HFF-Myc (cell line): ENCODE data around the gene GALNT9.
"Not testable (repeated sequence)": the region's sequence is repeated elsewhere in the genome, so short reads cannot be mapped to it uniquely, and the experiment has no call there.

Experiments
- DNase-seq: peaks from one replicate; pipeline ENCODE4 v3.0.0-alpha.2; 2011; ENCODE audit warnings: low read depth; ENCODE audit errors: extremely low read depth
- H3K4me3 ChIP-seq: replicated peaks from 2 replicates; pipeline ENCODE4 v1.5.1; 2011; ENCODE audit warnings: low read depth, mild to moderate bottlenecking, control low read depth, low read length
- CTCF ChIP-seq: IDR thresholded peaks from 2 replicates; pipeline ENCODE4 v1.5.1; 2012; ENCODE audit warnings: mild to moderate bottlenecking, low read depth, low read length, control low read depth; ENCODE audit errors: missing control alignments

The GALNT9 gene

DNA sequence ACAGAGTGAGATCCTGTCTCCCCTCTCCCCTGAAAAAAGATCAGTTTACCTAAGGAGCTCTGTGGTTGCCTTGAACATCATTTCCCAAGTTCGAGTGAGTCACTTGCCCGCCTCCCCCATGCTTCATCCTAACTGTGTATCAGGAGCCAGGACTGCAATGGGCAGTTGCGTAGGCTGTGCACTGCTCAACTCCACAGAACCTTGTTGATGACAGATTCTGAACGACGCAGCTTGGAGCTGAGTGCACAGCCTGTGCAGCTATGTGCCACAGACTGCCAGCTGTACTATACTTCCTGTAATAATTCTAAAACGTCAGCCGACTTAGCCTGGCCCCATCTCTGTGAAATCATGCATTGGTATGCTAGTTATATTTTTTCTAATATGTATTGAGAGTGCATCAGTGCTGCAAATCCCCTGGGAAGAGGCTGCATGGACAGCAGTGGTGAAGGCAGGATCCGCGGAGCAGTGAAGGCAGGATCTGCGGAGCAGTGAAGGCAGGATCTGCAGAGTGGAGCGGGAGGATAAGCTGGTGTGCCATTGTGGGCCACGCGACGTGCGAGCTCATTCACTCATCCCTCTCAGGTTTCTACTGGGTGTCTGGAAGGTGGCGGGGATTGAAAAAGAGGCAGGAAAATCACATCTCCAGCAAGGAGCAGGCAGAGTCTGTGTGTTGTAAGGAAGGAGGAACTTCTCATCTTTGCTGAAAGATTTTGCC is 80.8 kb downstream of the GALNT9 start:
- H3K4me3 ChIP-seq: no peak overlapping the region
- no peak for TF ChIP-seq CTCF
- no peak for DNase-seq

DNA sequence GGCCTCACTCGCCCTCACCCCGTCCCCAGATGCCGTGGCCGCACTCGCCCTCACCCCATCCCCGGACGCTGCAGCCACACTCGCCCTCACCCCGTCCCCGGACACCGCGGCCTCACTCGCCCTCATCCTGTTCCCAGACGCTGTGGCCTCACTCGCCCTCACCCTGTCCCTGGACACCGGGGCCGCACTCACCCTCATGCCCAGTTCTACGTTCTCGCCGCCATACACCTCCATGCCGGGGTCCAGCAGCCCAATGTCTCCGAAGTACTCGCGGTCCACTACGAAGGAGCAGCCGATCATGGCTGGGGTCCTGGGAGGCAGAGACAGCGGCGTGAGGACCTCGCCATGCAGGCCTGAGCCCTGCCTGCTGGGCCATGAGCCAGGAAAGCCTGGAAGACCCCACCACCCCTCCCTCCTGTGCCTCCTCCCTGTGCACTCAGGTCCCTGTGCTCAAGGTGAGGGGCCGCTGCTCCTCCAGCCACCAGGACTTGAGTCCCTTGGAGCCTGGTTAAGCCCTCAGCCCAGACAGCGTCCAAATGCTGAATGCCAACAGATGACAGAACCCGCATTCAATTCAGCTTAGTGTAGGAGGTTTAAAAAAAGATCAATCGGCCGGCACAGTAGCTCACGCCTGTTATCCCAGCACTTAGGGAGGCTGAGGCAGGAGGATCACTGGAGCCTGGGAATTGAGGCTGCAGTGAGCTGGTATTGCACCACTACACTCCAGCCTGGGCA is 81.5 kb downstream of the GALNT9 start:
- no peak for DNase-seq
- no peak for TF ChIP-seq CTCF
- H3K4me3 ChIP-seq: no peak overlapping the region

DNA sequence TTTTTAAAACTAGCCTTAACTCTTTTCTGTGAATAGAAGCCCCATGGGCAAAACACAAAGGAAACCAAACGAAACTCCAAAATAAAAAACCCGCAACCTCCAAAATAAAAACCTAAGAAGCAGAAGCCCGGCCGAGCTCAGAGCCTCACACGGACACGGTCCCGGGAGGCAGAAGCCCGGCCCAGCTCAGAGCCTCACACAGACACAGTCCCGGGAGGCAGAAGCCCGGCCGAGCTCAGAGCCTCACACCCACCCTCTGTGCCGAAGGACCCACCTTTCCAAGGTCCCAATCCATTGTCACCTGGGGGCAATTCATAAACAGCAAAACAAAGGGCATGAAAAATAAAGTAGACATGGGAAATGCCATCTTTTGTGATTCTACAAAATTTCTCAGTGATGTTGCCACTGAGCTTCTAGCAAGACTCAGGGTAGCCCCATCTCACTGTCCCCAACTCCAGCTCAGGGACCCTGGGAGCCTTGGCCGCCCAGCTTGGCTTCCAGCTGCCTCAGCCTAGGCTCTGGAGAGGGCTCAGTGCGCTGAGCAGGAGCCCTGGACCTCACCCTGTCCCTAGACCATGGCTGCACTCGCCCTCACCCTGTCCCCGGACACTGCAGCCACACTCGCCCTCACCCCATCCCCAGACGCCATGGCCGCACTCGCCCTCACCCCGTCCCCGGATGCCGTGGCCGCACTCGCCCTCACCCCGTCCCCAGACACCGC is 82.2 kb downstream of the GALNT9 start:
- H3K4me3 ChIP-seq: no peak overlapping the region
- no peak for TF ChIP-seq CTCF
- DNase-seq: no peak

- no peak for DNase-seq
- no peak overlapping the region for H3K4me3 ChIP-seq
- TF ChIP-seq CTCF: no peak
Observed at GRCh38 chr12:132245521-132246101, 83.8 kb downstream of the GALNT9 start.

DNA sequence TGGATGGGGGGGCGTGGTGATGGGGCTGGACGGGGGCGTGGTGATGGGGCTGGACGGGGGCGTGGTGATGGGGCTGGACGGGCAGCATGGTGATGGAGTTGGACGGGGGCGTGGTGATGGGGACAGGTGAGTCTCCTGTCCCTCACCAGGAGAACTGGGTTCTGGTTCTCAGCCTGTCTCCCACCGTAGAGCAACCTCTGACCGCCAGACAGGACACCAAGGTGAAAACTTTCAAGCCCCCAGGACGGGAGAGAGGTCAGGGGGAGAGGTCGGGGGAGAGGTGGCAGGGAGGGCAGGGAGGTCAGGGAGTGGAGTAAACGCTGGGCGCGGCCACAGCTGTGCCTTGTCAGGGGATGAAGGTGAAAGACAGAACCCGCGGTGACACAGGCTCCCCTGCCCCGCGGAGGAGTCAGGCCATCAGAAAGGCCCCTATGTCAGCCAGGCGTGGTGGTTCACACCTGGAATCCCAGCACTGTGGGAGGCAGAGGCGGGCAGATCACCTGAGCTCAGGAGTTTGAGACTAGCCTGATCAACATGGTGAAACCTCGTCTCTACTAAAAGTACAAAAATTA is 84.6 kb downstream of the GALNT9 start:
- no peak for TF ChIP-seq CTCF

DNA sequence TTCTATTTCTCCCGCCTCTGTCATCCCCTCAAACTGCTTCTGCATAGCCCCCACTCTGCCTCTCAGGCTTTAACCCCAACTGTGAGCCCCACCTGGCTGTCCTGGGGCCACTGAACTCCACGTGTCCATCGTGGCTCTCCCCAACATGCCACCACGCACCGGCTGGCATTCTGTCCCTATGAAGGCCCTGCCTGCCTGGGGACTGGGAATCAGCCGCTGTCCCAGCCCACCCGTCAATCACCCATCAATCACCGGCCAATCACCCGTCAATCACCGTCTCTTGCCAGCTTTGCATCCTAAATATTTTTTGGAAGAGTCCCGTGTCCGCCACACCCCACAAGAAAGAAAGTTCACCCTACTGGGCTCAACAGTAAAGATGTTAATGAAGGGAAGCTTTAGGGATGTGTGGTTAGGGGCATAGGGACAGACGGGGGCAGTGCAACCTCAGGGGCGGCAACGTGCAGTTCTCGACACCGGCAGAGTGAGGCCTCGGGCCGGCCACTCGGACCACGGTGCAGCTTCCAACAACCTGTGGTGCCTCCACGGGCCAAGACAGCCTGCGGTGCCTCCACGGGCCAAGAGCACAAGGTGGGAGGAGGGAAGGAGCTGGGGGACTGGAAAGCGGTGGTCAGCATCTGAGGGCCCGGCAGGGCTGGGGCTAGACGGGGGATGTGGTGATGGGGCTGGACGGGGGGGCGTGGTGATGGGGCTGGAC is 85.6 kb downstream of the GALNT9 start:
- H3K4me3 ChIP-seq: no peak overlapping the region
- TF ChIP-seq CTCF: no peak
- no peak for DNase-seq

More for the DNA sequence above, 84.6 kb downstream of the GALNT9 start:
- H3K4me3 ChIP-seq: no peak overlapping the region
- no peak for DNase-seq

DNA sequence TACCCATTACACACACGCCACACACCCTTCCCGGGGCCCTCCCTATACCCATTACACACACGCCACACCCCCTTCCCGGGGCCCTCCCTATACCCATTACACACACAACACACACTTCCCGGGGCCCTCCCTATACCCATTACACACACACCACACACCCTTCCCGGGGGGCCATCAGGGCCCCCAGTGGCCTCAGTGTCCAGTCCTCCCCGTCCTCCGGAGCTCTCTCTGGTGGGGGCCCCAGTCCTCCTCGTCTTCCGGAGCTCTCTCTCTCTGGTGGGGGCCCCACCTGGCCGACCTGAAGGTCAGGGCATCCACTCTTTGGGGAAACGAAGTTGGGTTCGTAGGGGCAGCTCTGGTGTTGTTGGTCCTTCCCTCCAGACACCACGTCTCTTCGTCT is 86.2 kb downstream of the GALNT9 start:
- H3K4me3 ChIP-seq, DNase-seq: not testable (repeated sequence)

GRCh38 chr12:132240669-132241007 is 88.8 kb downstream of the GALNT9 start:
- not testable (repeated sequence) for H3K4me3 ChIP-seq, DNase-seq
